Measurements from ENCODE around the gene HOXB1. TPM values are rescaled to one million over a fixed set of nuclear protein-coding genes. Genes with fewer than 3 reads are reported as not detected.
A peak's percentile ranks its signal among the peaks of the same experiment; 100 is the strongest.

Gene HOXB1
- total RNA-seq, 1 experiment from 2014 or later = not detected

GRCh38 chr17:48577330-48577945 is 46.6 kb upstream of the HOXB1 start:
- peak; percentile 50 to 83 for DNase-seq
- CTCF ChIA-PET = interaction anchor here (0.5 to 1.0 kb wide), 5 partner anchors 73 to 559 kb away, joined by 3 to 4 read pairs (median 3); no protein-coding TSS in a partner anchor
- no peaks in the 10 kb centered on the region for H3K9me3 Mint-ChIP-seq (ENCODE audit: unreplicated experiment)
- intact Hi-C loops (cut with micrococcal nuclease; ENCODE audit: unreplicated experiment) = no loop called here
- peaks cover 12% of the 10 kb centered on the region for H3K27me3 Mint-ChIP-seq (ENCODE audit: insufficient read depth, unreplicated experiment)
- TF ChIP-seq CTCF (IDR thresholded peaks at IDR 0.05; ENCODE audit: insufficient read depth in 1 of 2, low read depth in 1 of 2, low read length in 1 of 2, severe bottlenecking in 1 of 2, unreplicated experiment in 1 of 2) = no peak
- peak overlapping the region; percentile 88 for H3K4me3 Mint-ChIP-seq (ENCODE audit: unreplicated experiment)
- H3K9me3 ChIP-seq = no peaks in the 10 kb centered on the region
- POLR2A ChIA-PET = interaction anchor here (0.6 to 0.9 kb wide), 2 partner anchors 529 kb away, joined by 3 to 4 read pairs; partner anchors contain the start of gene NFE2L1
- no TSS peak for BruUV-seq (replicated peaks)
- peaks cover 35% of the 10 kb centered on the region for H3K4me1 ChIP-seq
- H3K4me3 ChIP-seq (ENCODE audit: low read depth, low read length) = peak overlapping the region; percentile 60
- H3K36me3 Mint-ChIP-seq (ENCODE audit: insufficient read depth, unreplicated experiment) = peaks cover 4% of the 10 kb centered on the region
- no peaks in the 10 kb centered on the region for H3K36me3 ChIP-seq (ENCODE audit: control insufficient read depth, insufficient read depth, low read length)
- peaks cover 25% of the 10 kb centered on the region for H3K4me1 Mint-ChIP-seq (ENCODE audit: low read depth, unreplicated experiment)
- peaks cover 2% of the 10 kb centered on the region; the same call in 1 of the 2 replicates for H3K27me3 ChIP-seq (replicated peaks; ENCODE audit: control insufficient read depth, insufficient read depth, low read length)
- H3K27ac Mint-ChIP-seq (ENCODE audit: unreplicated experiment) = no peak overlapping the region

GRCh38 chr17:48576479-48577309 is 45.9 kb upstream of the HOXB1 start:
- peaks cover 12% of the 10 kb centered on the region for H3K27me3 Mint-ChIP-seq (ENCODE audit: insufficient read depth, unreplicated experiment)
- peaks cover 4% of the 10 kb centered on the region for H3K36me3 Mint-ChIP-seq (ENCODE audit: insufficient read depth, unreplicated experiment)
- no peak for DNase-seq
- no peak overlapping the region for H3K27ac Mint-ChIP-seq (ENCODE audit: unreplicated experiment)
- Histone ChIP-seq H3K4me1 (peaks cover 35% of the 10 kb centered on the region), H3K4me3 (ENCODE audit: low read depth, low read length) (no peak overlapping the region), H3K27me3 (replicated peaks; ENCODE audit: control insufficient read depth, insufficient read depth, low read length) (peaks cover 2% of the 10 kb centered on the region; the same call in 1 of the 2 replicates), H3K36me3 (ENCODE audit: control insufficient read depth, insufficient read depth, low read length) (no peaks in the 10 kb centered on the region), H3K9me3 (no peaks in the 10 kb centered on the region)
- ChIA-PET POLR2A (no interaction called here), CTCF (interaction anchor here (1.0 kb wide), 1 partner anchor 21 kb away, joined by 3 read pairs; no protein-coding TSS in a partner anchor)
- BruUV-seq (replicated peaks) = no TSS peak
- no peaks in the 10 kb centered on the region for H3K9me3 Mint-ChIP-seq (ENCODE audit: unreplicated experiment)
- intact Hi-C loops (cut with micrococcal nuclease; ENCODE audit: unreplicated experiment) = no loop called here
- H3K4me1 Mint-ChIP-seq (ENCODE audit: low read depth, unreplicated experiment) = peaks cover 25% of the 10 kb centered on the region
- H3K4me3 Mint-ChIP-seq (ENCODE audit: unreplicated experiment) = peak overlapping the region; percentile 88
- TF ChIP-seq CTCF (IDR thresholded peaks at IDR 0.05; ENCODE audit: insufficient read depth in 1 of 2, low read depth in 1 of 2, low read length in 1 of 2, severe bottlenecking in 1 of 2, unreplicated experiment in 1 of 2) = no peak

- intact Hi-C loops (cut with micrococcal nuclease; ENCODE audit: unreplicated experiment) = no loop called here
- TF ChIP-seq CTCF (IDR thresholded peaks at IDR 0.05; ENCODE audit: insufficient read depth in 1 of 2, low read depth in 1 of 2, low read length in 1 of 2, severe bottlenecking in 1 of 2, unreplicated experiment in 1 of 2) = no peak
Observed at GRCh38 chr17:48575673-48576478, 45.1 kb upstream of the HOXB1 start.

More at GRCh38 chr17:48575673-48576478, 45.1 kb upstream of the HOXB1 start:
- Histone ChIP-seq H3K4me1 (peaks cover 30% of the 10 kb centered on the region), H3K36me3 (ENCODE audit: control insufficient read depth, insufficient read depth, low read length) (no peaks in the 10 kb centered on the region), H3K4me3 (ENCODE audit: low read depth, low read length) (no peak overlapping the region), H3K27me3 (replicated peaks; ENCODE audit: control insufficient read depth, insufficient read depth, low read length) (peaks cover 2% of the 10 kb centered on the region; the same call in 1 of the 2 replicates), H3K9me3 (no peaks in the 10 kb centered on the region)
- BruUV-seq (replicated peaks) = TSS peak; percentile 28
- peaks cover 4% of the 10 kb centered on the region for H3K36me3 Mint-ChIP-seq (ENCODE audit: insufficient read depth, unreplicated experiment)
- peaks cover 22% of the 10 kb centered on the region for H3K4me1 Mint-ChIP-seq (ENCODE audit: low read depth, unreplicated experiment)
- no peak overlapping the region for H3K27ac Mint-ChIP-seq (ENCODE audit: unreplicated experiment)
- DNase-seq = no peak
- ChIA-PET POLR2A (no interaction called here), CTCF (interaction anchor here (1.0 kb wide), 1 partner anchor 20 kb away, joined by 3 read pairs; no protein-coding TSS in a partner anchor)
- peaks cover 12% of the 10 kb centered on the region for H3K27me3 Mint-ChIP-seq (ENCODE audit: insufficient read depth, unreplicated experiment)
- H3K4me3 Mint-ChIP-seq (ENCODE audit: unreplicated experiment) = no peak overlapping the region
- no peaks in the 10 kb centered on the region for H3K9me3 Mint-ChIP-seq (ENCODE audit: unreplicated experiment)

Data from Caco-2 (cell line).